NCI-H2227 (cell line): ENCODE data around the gene SPINK4.

Source experiments
- DNase-seq: peaks from one replicate; lab custom pipeline; 2025; ENCODE audit not compliant: unreplicated experiment; lab: John Stamatoyannopoulos, UW

SPINK4 gene

DNA sequence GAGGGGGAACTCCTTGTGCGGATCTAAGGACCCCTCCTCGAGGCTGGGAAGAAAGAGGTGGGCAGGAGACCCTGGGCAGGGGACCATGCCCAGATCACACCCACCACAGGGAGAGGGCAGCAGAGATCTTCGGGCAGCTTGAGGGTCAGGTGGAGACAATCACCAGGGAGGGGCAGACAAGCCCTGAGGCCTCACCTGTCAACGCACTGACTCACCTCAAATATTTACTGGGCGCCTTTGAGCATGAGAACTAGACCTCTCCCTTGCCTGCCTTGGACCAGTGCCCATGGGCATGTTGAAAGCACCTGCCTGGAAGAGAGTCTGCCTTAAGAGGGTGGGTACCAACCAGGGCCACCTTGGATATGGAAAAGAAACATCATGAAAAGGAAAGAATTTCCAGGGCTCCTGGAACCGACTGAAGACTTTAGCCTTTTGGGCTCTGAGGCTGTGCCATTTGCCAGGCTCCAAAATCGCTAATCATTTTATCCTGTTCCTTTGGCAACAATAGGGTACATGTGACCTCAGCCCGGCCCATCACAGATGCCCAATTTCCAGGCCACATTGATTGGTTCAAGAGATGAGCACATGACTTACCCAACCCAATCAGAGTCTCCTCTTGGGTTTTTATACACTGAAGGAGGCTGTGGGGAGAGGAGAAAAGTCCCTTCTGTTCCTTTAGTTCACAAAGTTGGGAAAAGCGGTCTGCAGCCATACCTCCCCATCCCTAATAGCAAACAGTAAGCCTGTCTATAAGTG lies 10.4 kb upstream of the SPINK4 start:
- no peak for DNase-seq

DNA sequence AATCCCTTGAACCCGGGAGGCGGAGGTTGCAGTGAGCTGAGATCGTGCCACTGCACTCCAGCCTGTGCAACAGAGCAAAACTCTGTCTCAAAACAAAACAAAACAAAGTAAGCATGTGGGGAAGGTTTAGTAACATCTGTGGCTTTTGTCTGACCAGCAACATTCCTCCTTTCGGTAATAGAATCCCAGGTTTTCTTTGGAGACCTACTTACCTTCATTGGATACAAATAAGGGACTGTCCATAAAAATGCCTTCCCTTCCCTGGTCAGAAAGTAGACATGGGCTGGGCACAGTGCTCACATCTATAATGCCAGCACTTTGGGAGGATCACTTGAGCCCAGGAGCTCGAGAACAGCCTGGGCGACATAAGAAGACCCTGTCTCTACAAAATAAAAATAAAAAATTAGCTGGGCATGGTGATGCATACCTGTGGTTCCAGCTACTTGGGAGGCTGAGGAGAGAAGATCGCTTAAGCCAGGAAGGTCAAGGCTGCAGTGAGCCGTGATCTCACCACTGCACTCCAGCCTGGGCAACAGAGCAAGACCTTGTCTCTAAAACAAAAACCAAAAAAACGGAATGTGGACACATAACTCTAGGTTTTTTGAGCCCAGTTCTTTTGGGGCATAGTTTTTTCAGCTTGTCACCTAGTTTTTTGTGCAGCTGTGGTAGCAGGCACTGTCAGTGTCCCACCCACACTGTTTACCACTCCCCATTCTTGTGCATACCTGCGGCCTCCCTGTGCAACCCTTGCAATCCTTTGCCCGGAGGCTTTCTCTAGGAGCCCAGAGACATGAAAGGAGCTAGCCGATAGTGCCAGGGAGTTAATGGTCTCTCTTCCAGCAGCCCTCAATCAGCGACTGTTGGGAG lies 9.0 kb upstream of the SPINK4 start:
- DNase-seq = no peak

DNA sequence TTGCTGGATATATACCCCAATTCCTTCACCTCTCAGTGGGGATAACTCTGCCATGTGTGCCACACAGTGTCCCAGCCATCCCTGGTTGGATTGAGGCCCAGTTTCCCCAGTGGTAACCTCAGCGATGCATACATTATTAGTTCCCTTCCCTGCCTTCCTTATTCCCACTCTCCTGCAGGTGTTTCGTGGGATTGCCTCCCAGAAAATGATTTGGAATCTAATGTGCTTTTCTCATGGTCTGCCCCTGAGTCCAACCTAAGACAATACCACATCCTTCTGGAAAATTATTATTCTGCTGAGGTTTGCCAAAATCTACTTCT lies 8.4 kb upstream of the SPINK4 start:
- no peak for DNase-seq

DNA sequence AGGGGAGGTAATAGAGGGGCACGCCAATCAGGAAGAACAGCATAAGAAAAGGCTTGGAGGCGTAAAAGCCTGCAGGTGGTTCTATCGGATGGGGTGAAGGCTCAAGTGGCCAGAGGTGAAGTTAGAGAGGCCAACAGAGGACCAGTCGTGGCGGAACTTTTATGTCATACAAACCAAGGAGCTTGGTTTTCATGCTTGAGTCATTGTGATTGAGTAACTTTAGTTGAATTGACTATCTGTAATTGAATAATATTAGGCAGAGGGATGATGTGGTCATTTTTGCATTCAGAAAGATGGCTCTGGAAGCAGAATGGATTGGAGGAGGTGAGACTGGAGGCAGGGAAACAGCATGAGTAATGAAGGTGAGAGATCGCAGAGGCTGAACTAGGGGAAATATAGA lies 7.2 kb upstream of the SPINK4 start:
- DNase-seq = no peak

DNA sequence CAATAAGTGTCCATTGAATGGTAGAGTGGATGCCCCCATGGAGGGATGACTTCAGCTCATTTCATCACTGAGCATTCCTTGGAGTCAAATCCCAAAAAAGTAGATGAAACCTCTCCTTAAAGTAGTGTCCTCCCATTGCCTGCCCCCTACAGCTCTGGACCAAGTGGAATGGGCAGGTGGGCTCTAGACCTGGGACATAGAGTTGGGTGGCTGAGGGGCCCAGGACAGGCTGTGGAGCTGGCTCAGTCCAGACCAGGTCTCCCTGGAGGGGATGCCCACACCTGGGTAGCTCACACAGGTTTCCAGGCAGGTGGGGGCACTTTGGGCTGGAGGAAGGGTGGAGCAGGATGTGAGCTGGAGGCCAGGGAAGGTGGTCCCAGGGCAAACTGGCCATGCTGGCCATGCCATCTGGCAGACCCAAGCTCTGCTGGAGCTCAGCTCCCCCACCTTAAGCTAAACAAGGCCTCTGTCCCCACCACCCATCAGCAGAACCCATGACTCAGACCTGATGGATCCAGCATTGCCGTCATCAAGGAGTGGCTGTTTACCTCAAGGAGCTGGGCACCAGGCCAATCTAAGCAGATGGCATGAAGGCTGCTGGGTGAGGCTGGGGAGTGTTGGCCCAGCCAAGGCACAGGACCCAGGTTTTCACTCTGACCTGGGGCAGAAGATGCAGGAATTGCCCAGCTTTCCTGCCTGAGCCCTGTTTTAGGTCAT lies 6.2 kb upstream of the SPINK4 start:
- DNase-seq = no peak

DNA sequence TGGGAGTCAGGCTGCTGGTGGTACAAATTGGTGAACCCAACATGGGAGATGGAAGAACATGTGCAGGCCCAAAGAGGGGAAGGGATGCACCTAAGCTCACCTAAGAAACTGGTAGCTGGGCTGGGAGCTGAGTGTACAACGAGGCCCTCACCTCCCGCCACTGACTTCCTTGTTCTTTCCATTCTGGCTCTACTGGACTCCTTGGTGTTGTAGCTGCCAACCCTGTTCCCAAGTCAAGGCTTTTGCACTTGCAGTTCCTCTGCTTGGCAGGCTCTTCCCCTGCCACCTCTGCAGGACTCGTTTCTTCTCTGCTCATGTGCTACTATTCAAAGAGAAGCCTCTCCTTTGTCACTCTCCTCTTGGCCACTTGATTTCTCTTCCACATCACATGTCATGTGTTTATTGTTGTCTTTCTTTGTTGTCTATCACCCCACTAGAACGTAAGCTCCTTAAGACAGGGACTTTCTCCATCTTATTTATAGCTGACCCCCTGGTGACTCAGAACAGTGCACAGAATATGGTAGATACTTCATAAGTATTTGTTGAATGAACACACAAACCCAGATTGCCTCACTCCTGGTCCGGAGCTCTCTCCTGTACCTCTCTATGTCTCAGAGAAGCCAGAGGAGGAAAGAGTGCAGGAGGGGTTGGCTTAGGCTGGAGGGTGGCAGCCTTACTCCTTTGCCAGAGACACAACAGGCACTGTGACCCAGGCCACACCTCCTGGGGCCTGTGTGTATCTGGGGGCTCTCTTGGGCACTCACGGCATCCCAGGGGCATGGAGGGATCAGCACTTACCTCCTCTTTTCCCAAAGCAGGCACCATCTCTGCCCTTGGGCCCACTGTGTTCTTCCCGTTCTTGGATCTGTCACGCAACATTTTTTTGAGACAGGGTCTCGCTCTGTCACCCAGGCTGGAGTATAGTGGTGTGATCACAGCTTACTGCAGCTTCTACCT lies 5.2 kb upstream of the SPINK4 start:
- DNase-seq = no peak

DNA sequence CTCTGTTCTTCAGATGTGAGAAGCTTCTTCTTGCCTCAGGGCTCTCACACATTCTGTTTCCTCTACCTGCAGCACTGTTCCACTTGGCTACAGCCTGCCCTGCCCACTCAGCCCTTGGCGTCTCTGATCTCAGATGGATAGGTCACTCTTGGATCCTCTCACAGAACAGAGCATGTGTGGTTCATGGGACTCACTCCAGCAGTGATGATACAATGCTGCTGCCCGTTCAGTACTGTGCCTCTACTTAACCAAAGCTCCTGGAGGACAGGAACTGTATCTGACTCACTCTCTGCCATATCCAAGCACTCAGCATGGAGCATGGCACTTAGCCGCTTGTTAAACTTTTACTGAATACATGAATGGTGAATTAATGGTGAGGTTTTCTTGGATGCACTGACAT lies 3.4 kb upstream of the SPINK4 start:
- no peak for DNase-seq

DNA sequence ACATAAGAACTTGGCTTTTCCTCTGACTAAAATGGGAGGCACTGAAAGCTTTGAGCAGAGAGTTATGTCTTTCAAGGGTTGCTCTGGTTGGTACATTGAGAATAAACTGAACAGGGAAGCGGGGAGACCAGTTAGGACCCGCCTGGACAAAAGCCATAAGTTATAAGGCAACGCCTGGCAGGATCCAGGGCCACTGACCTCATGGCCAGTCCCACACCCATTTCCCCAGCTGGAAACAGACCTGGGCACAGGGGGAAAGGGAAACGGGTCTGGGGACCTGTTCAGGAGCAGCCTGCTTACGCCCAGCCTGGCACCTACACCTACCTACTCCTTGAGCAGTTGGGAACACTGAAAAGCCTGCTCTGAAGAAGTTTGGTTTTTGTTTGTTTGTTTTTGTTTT lies 1.3 kb downstream of the SPINK4 start:
- DNase-seq = no peak

DNA sequence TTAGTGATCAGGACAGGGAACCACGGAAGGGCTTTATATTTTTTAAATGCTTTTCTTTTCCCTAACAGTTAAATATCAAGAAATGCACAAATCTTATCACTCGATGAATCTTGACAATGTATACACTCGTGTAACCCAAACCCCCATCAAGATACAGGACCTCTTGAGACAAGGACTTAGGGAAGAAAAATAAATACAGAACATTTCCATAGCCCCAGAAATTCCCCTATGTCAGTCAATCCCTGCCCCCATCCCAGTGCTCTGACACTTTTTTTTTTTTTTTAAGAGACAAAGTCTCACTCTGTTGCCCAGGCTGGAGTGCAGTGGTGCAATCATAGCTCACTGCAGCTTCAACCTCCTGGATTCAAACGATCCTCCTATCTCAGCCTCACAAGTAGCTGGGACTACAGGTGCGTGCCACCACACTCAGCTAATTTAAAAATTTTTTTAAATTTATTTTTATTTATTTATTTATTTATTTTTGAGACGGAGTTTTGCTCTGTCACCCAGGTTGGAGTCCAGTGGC lies 2.7 kb downstream of the SPINK4 start:
- no peak for DNase-seq

DNA sequence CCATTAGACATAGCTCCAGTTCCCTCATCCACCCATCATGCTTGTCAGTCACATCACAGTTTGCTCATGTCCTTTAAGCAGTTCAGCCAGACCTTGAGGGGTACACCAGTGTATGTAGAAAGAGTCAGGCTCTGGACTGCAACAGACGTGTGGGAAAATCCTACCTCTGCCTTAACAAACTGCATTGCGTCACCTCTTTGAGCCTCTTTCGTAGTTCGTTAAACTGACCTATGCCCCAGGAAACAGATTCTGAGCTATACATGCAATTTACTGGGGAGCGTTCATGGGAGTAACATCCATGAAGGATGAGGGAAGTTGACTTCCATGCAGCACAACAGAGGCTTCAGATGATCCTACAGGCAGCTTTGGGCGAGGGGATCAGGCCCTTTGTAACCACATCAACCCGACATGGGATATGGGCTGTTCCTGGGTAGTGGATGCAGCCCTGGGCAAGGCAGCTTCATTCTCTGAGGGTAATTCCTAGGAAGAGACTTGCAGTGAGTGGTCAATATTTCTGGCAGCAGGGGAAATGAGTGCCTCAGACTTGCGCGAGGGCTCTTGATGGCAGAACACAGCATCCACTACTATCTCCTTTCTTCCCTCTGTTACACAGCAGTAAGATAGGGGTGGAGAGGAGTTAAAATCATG lies 4.3 kb downstream of the SPINK4 start:
- DNase-seq = no peak

DNA sequence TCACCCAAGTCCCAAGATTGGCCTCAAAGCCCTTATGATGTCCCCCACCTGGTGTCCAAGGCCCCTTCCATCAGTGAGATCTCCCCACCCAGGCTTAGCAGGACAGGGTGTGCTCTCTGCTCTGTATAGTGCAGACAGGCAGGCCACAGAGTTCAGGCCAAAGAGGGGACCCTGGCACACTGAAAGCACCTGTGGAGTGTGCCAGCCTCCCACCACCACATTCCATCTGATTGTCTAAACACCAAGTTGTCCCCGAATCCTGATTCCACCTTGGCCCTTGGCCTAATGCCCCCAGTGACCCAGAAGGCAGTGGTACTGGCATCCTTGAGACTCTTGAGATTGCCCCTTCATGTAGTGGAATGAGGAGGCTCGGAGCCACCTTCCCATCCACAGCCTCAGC lies 5.4 kb downstream of the SPINK4 start:
- no peak for DNase-seq

DNA sequence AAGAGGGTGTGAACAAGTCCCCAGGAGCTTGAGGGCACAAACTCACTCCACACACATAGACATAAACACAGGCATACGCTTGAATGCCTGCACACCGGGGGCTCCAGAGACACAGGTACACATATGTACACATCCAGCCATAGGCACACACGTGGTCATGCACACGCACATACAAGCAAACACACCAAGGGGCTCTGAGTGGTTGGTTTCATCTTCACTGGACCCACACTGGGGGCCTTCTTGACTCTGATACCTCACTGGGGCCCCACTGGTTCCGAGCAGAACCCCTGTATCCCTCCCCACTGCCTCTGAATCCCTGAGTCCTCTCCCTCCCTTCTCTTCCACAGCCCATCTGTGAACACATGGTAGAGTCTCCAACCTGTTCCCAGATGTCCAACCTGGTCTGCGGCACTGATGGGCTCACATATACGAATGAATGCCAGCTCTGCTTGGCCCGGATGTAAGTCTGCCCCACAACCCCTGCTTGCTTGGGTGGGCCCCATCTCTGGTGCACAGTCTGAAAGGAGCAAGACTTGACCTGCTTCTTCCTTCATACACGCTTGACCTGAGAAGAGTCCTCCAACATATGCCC lies 6.4 kb downstream of the SPINK4 start:
- no peak for DNase-seq

DNA sequence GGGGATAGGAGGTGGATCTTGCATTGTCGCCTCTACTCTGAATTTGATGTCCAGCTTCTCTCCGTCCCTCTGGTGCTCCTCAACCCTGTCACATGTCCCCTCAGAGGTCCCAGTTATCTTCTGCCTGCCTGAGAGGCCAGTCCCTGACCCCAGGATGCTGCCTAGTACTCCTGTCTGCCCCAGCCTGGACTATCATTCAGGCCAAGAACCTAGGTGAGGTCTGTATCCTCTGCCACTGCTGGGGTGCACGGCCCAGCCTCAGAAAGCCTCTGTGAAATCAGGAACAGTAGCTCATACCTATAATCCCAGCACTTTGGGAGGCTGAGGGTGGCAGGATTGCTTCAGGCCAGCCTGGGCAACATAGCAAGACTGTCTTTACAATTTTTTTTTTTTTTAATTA lies 8.6 kb downstream of the SPINK4 start:
- DNase-seq = no peak

DNA sequence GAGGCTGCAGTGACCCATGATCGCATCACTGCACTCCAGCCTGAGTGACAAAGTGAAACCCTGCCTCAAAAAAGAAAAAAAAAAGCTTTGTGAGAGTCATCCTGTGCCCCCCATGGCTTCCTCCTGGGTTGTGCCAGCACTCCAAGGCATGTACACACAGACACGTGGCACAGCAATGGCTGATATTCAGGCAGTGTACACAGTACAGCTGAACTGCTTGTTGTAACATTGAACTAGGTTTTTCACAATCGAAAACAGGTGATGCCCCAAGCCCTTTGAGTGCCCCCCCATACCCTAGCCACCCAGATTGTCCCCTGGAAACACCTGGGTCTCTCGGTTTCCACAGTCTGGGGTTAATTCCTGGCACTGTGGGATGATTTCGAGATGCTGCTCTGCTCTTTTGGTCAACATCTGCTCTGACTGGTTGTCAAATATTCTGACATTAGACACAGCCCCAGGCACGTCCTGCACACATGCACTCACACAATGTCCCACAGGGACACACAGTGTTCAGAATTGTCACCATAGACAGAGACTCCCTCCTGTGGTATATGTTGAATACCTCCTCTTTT lies 9.2 kb downstream of the SPINK4 start:
- no peak for DNase-seq

DNA sequence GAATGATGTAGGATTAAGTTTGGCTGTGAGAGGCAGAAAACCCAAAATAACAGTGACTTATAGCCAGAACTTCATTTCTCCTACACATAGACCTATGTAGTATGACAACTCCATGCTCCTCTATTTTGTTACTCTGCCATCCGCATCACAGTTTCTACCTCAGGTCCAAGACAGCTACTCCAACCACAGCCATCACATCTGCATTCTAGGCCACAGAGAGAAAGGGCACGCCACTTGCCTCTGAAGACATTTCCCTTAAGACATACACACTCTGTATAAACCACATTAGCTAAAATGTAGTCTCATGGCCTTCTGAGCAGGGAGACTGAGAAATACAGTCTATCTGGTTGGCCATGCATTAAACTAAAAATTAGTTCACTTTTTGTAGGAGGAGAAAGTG lies 10.0 kb downstream of the SPINK4 start:
- DNase-seq = no peak

DNA sequence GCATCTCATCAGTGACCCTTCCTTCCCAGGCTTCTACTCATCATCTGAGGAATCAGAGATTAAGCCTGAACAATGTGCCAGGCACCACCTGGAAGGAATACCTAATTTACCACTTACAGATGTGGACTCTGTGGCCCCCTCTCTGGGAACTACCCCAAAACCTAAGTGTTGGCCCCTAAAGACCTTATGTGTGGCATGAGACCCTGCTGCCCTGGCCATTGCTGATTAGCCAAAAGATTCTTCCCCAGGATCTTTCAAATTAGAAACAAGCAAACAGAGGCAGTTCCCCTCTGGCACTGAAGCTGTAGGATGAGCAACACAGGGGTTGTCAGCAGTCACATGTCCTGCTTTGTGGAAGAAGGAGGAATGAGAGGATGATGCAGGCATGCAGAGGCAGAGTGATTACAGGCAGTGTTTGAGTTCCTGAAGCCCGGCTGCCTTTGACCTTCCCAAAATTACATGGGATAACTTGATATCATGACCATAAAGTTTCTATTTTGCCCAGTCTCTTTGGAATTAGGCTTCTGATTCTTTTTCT lies 10.6 kb downstream of the SPINK4 start:
- no peak for DNase-seq

DNA sequence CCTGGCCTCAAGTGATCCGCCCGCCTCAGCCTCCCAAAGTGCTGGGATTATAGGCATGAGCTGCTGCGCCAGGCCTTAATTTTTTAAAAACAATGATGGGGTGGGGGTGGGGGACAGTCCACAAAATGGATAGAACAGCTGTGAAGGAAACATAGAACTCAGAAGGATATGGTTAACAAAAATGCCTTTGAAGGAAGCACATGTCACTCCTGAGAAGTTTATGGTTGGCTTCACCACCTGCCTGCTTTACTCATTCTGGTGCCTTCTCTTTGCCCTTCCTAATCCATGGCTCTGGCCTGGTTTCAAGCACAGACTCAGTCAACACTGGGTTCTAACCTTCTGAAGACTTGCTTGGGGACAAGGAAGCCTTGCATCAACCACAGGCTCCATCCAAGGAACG lies 14.2 kb downstream of the SPINK4 start:
- no peak for DNase-seq

DNA sequence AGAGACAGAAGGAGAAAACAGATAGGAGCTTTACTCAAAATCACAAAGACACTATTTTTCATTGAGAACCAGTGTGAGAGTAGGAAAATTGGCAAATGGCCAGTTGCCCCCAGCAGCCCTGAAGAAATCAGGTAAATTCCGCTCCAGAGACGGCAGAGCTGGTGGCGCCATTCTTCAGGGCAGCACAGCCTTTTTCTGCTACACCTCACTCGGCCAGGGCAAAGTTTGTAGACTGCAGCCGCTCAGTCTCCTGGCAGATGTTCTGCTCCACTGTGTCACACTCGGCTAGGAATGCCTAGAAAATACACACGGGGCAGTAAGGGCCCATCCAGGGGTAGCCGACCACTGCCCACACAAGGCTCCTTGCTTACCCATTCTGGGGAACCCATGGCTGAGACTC lies 15.0 kb downstream of the SPINK4 start:
- DNase-seq = no peak

DNA sequence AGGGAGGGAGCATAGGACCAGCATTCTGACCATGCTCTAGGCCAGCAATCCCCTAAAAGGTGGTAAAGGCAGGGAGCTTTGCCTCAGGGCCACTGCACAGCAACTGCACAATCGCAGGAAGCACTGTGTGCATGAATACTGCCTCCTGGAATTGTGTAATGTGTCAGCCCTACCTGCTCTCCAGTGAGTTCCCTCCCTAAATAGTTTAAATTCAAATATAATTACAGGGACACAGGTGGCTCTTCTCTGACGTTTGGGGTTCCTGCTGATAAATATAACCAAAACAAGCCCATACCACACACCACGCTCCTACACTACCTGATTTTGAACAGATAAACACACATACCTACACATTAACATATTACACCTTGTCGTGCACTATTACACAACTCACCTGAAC lies 15.5 kb downstream of the SPINK4 start:
- DNase-seq = no peak
